RWPE2 (cell line): Measurements from ENCODE around the gene CDKN2B-AS1.

Experiments
- ATAC-seq: fragments of 200-7000 bp; cut with Tn5 transposase; 3 replicates; pipeline ENCODE4 v1.9.1; 2021; ENCODE audit warnings: low read depth
- DNase-seq: peaks from one replicate; pipeline ENCODE4 v3.0.0-alpha.2; 2020; ENCODE audit warnings: low spot score
- H3K27ac ChIP-seq: fragments of 450-650 bp; 2 replicates; pipeline ENCODE4 v1.5.1; 2017; ENCODE audit warnings: mild to moderate bottlenecking; ENCODE audit not compliant: poor library complexity, severe bottlenecking
- H3K27me3 ChIP-seq: fragments of 250-450 bp; sonication (Bioruptor Pico); 2 replicates; pipeline ENCODE4 v1.5.1; 2021; ENCODE audit warnings: mild to moderate bottlenecking, moderate library complexity; ENCODE audit not compliant: insufficient read depth, poor library complexity, severe bottlenecking
- H3K36me3 ChIP-seq: fragments of 250-450 bp; sonication (Bioruptor Pico); 2 replicates; pipeline ENCODE4 v1.5.1; 2020; ENCODE audit warnings: low read depth, mild to moderate bottlenecking, moderate library complexity
- H3K4me1 ChIP-seq: fragments of 250-450 bp; sonication (Bioruptor Pico); 2 replicates; pipeline ENCODE4 v1.5.1; 2021; ENCODE audit warnings: mild to moderate bottlenecking, moderate library complexity; ENCODE audit not compliant: insufficient read depth, poor library complexity, severe bottlenecking
- H3K4me3 ChIP-seq: fragments of 250-450 bp; sonication (Bioruptor Pico); 2 replicates; pipeline ENCODE4 v1.5.1; 2021; ENCODE audit warnings: mild to moderate bottlenecking, moderate library complexity; ENCODE audit not compliant: severe bottlenecking
- H3K9me3 ChIP-seq: fragments of 250-450 bp; sonication (Bioruptor Pico); 2 replicates; pipeline ENCODE4 v1.5.1; 2021; ENCODE audit warnings: mild to moderate bottlenecking, moderate library complexity; ENCODE audit not compliant: severe bottlenecking
- TF ChIP-seq, protein P1 (sequence below): fragments of 450-650 bp; IDR thresholded peaks from one replicate; pipeline ENCODE4 v1.5.1; 2017; ENCODE audit warnings: mild to moderate bottlenecking, moderate library complexity; ENCODE audit not compliant: poor library complexity, severe bottlenecking

CDKN2B-AS1 gene

DNA sequence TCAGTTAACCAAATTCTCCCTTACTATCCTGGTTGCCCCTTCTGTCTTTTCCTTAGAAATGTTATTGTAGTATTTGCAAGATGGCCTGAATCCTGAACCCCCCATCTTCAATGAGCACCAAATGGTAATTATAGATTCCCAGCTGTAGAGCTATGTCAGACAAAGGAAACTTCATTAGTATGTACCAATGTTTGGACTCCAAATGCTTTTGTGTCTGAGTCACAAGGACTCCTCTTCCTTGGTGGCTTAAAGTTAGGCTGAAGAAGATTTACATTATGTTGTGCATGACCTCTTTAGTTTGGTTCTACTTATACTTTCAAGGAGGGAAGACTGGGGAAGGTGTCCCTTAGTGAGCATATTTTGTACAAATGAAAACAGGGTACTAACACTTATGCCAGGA is 120.4 kb downstream of the CDKN2B-AS1 start:
- no peaks in the 10 kb centered on the region for H3K27me3 ChIP-seq
- H3K4me3 ChIP-seq, result no peak overlapping the region
- TF ChIP-seq, protein P1, sequence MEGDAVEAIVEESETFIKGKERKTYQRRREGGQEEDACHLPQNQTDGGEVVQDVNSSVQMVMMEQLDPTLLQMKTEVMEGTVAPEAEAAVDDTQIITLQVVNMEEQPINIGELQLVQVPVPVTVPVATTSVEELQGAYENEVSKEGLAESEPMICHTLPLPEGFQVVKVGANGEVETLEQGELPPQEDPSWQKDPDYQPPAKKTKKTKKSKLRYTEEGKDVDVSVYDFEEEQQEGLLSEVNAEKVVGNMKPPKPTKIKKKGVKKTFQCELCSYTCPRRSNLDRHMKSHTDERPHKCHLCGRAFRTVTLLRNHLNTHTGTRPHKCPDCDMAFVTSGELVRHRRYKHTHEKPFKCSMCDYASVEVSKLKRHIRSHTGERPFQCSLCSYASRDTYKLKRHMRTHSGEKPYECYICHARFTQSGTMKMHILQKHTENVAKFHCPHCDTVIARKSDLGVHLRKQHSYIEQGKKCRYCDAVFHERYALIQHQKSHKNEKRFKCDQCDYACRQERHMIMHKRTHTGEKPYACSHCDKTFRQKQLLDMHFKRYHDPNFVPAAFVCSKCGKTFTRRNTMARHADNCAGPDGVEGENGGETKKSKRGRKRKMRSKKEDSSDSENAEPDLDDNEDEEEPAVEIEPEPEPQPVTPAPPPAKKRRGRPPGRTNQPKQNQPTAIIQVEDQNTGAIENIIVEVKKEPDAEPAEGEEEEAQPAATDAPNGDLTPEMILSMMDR, result no peak
- H3K27ac ChIP-seq, result no peak overlapping the region
- DNase-seq (no peak), ATAC-seq (no peak)
- H3K4me1 ChIP-seq, result peaks cover 45% of the 10 kb centered on the region
- H3K9me3 ChIP-seq, result no peaks in the 10 kb centered on the region
- H3K36me3 ChIP-seq, result no peaks in the 10 kb centered on the region

DNA sequence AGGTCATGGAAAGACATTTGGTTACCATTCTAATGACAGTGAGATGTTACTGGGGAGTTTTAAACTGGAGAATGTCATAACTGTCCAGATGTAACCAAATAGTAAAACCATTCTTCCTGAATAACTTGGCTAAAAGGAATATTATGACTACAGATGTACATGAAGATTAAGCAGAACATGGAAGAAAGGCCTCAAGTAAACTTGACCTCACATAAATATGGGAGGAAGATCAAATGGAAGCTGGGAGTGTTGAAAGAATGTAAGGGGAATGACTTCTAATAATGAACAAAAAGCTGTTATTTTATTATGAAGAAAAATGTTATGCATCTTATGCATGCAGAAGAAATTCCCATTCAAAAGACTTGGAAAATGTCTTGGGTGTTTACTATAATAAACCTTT is 122.2 kb downstream of the CDKN2B-AS1 start:
- ATAC-seq, result no peak
- no peaks in the 10 kb centered on the region for H3K9me3 ChIP-seq
- no peak for DNase-seq

DNA sequence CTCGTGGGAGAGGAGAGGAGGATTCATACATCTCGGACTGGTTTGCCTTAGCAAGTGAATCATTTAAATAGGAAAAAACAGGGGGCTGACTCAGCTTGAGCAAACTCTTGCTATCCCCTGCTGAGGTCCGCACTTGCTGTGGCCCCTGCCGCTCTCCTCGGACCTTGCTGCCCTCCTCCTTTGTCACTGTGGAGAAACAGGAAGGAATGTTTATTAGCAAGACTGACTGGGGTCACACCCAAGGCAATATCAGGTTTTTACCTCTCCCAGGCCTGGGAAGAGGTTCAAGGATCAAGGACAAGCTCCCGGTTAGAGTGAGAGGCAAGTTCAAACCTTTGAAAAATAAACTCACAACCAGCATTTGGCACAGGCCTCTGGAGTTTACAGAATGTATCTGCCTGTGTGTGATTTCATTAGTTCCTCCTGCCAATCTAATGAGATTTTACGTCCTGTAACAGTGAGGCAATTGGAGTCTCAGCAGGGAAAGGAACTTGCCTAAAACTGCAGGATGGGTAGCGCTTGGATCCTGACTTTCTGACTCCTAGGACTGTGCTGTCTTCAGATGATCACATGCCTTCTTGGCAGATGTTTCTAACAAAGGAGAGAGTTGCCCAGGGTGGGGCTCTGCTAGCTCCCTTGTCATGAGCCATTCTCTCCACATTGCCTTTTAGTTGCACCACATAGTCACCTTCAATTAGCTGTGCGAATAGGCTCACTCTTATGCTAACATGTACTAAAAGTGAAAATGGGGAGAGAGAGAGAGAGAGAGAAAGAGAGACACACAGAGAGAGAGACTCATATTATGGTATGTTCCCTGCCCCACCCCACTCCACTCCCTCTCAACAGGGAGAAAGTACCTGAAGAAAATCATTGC is 123.2 kb downstream of the CDKN2B-AS1 start:
- DNase-seq, result no peak
- peak overlapping the region; percentile 50 for H3K27ac ChIP-seq

More for the DNA sequence above, 122.2 kb downstream of the CDKN2B-AS1 start:
- Histone ChIP-seq H3K27ac (peak overlapping the region; percentile 50), H3K4me3 (no peak overlapping the region), H3K4me1 (peaks cover 33% of the 10 kb centered on the region), H3K36me3 (no peaks in the 10 kb centered on the region), H3K27me3 (no peaks in the 10 kb centered on the region)
- TF ChIP-seq, protein P1, result no peak

DNA sequence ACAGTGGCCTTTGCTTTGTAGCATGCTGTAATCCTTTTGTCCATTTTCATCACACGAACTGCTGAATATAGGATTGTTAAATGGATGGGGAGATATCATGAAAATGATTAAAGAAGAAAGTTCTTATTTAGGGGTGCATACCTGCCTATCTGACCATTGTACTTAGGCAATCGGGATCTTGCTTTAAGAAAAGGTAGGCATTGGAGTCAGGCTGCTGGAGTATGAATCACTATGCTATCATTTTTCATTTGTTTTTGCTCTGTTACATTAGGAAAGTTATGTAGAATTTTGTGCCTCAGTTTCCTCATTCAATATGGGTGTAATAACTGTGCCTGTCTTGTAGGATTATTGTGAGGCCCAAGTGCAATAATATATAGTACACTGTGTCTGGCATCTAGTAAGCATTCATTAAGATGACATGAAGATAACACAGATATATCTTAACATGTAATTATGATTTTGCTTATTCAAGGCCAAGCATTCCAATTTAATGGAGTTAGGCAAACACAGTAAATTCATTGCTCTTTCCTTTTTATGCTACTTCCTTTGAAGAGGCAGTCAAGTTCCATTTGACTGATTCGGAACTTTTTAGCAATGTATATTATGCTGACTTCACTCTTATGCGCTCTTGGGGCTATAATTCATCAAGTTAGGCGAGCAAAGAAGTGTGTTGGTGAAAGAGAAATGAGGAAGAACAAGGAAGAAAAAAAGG is 124.4 kb downstream of the CDKN2B-AS1 start:
- H3K9me3 ChIP-seq, result peaks cover 7% of the 10 kb centered on the region
- TF ChIP-seq, protein P1, result no peak
- H3K4me3 ChIP-seq, result no peak overlapping the region
- DNase-seq (no peak), ATAC-seq (no peak)
- H3K36me3 ChIP-seq, result no peaks in the 10 kb centered on the region
- peak overlapping the region; percentile 50 for H3K27ac ChIP-seq
- no peaks in the 10 kb centered on the region for H3K27me3 ChIP-seq
- H3K4me1 ChIP-seq, result peaks cover 26% of the 10 kb centered on the region

More for the DNA sequence above, 123.2 kb downstream of the CDKN2B-AS1 start:
- ATAC-seq, result peak; percentile 64
- Histone ChIP-seq H3K4me1 (peaks cover 26% of the 10 kb centered on the region), H3K27me3 (no peaks in the 10 kb centered on the region), H3K9me3 (peaks cover 5% of the 10 kb centered on the region), H3K4me3 (no peak overlapping the region), H3K36me3 (no peaks in the 10 kb centered on the region)
- TF ChIP-seq, protein P1, result no peak
